ENCODE measurements around the gene TMEM54. TPM values are rescaled to one million over a fixed set of nuclear protein-coding genes. Genes with fewer than 3 reads are reported as not detected.

The TMEM54 gene
- total RNA-seq, 1 experiment from 2014 or later = 95.9 TPM

GRCh38 chr1:32864375-32865019 is 36.7 kb downstream of the TMEM54 start:
- no peak for TF ChIP-seq CTCF (IDR thresholded peaks at IDR 0.05; ENCODE audit: unreplicated experiment)
- Mint-ChIP-seq H3K4me1 (ENCODE audit: low read depth, unreplicated experiment) (no peaks in the 10 kb centered on the region), H3K27me3 (ENCODE audit: unreplicated experiment) (peaks cover 14% of the 10 kb centered on the region), H3K4me3 (ENCODE audit: low read depth, unreplicated experiment) (no peak overlapping the region), H3K27ac (ENCODE audit: unreplicated experiment) (no peak overlapping the region), H3K9me3 (ENCODE audit: low read depth, unreplicated experiment) (no peaks in the 10 kb centered on the region), H3K36me3 (ENCODE audit: insufficient read depth, unreplicated experiment) (peaks cover 5% of the 10 kb centered on the region)
- no peak for DNase-seq
- CTCF ChIA-PET = no interaction called here
- no TSS peak for BruUV-seq (replicated peaks)
- intact Hi-C loops (cut with micrococcal nuclease; ENCODE audit: unreplicated experiment) = no loop called here

GRCh38 chr1:32863881-32864245 is 37.3 kb downstream of the TMEM54 start:
- H3K36me3 Mint-ChIP-seq (ENCODE audit: insufficient read depth, unreplicated experiment) = no peaks in the 10 kb centered on the region
- no peak overlapping the region for H3K4me3 Mint-ChIP-seq (ENCODE audit: low read depth, unreplicated experiment)
- intact Hi-C loops (cut with micrococcal nuclease; ENCODE audit: unreplicated experiment) = no loop called here
- no peaks in the 10 kb centered on the region for H3K9me3 Mint-ChIP-seq (ENCODE audit: low read depth, unreplicated experiment)
- CTCF ChIA-PET = no interaction called here
- no TSS peak for BruUV-seq (replicated peaks)
- H3K27me3 Mint-ChIP-seq (ENCODE audit: unreplicated experiment) = peaks cover 7% of the 10 kb centered on the region
- no peaks in the 10 kb centered on the region for H3K4me1 Mint-ChIP-seq (ENCODE audit: low read depth, unreplicated experiment)
- H3K27ac Mint-ChIP-seq (ENCODE audit: unreplicated experiment) = no peak overlapping the region
- TF ChIP-seq CTCF (IDR thresholded peaks at IDR 0.05; ENCODE audit: unreplicated experiment) = no peak
- no peak for DNase-seq

GRCh38 chr1:32863218-32863880 is 37.8 kb downstream of the TMEM54 start:
- no peak for TF ChIP-seq CTCF (IDR thresholded peaks at IDR 0.05; ENCODE audit: unreplicated experiment)
- Mint-ChIP-seq H3K9me3 (ENCODE audit: low read depth, unreplicated experiment) (no peaks in the 10 kb centered on the region), H3K27me3 (ENCODE audit: unreplicated experiment) (peaks cover 2% of the 10 kb centered on the region), H3K27ac (ENCODE audit: unreplicated experiment) (no peak overlapping the region), H3K4me1 (ENCODE audit: low read depth, unreplicated experiment) (no peaks in the 10 kb centered on the region), H3K4me3 (ENCODE audit: low read depth, unreplicated experiment) (no peak overlapping the region), H3K36me3 (ENCODE audit: insufficient read depth, unreplicated experiment) (no peaks in the 10 kb centered on the region)
- no TSS peak for BruUV-seq (replicated peaks)
- intact Hi-C loops (cut with micrococcal nuclease; ENCODE audit: unreplicated experiment) = no loop called here
- DNase-seq = no peak
- CTCF ChIA-PET = no interaction called here

GRCh38 chr1:32861904-32862695 is 39.1 kb downstream of the TMEM54 start:
- TF ChIP-seq CTCF (IDR thresholded peaks at IDR 0.05; ENCODE audit: unreplicated experiment) = no peak
- CTCF ChIA-PET = no interaction called here

More at GRCh38 chr1:32861904-32862695, 39.1 kb downstream of the TMEM54 start:
- no TSS peak for BruUV-seq (replicated peaks)
- H3K27me3 Mint-ChIP-seq (ENCODE audit: unreplicated experiment) = no peaks in the 10 kb centered on the region
- no peak overlapping the region for H3K4me3 Mint-ChIP-seq (ENCODE audit: low read depth, unreplicated experiment)
- no peaks in the 10 kb centered on the region for H3K36me3 Mint-ChIP-seq (ENCODE audit: insufficient read depth, unreplicated experiment)
- no peak overlapping the region for H3K27ac Mint-ChIP-seq (ENCODE audit: unreplicated experiment)
- intact Hi-C loops (cut with micrococcal nuclease; ENCODE audit: unreplicated experiment) = no loop called here
- H3K4me1 Mint-ChIP-seq (ENCODE audit: low read depth, unreplicated experiment) = no peaks in the 10 kb centered on the region
- DNase-seq = no peak
- no peaks in the 10 kb centered on the region for H3K9me3 Mint-ChIP-seq (ENCODE audit: low read depth, unreplicated experiment)
